Stimulated activated naive CD8-positive, alpha-beta T cell treated with anti-CD3 and anti-CD28 coated beads, Interleukin-15, Interleukin-2, amounts not matched to agents 100 U/mL and 50 U/mL, for 24 hours (primary cell): ENCODE data around the gene PLXNB1.
A peak's percentile ranks its signal among the peaks of the same experiment; 100 is the strongest.
"Not testable (repeated sequence)": the region's sequence is repeated elsewhere in the genome, so short reads cannot be mapped to it uniquely, and the experiment has no call there.

Experiments
- ATAC-seq: fragments of 150-1000 bp; cut with Tn5 transposase; one replicate; pipeline ENCODE4 v1.10.0; 2021
- DNase-seq: peaks from one replicate; pipeline ENCODE4 v3.0.0; 2021

PLXNB1 gene

GRCh38 chr3:48405971-48406370 is 23.9 kb downstream of the PLXNB1 start:
- DNase-seq = no peak
- no peak for ATAC-seq

- ATAC-seq = no peak
- DNase-seq = peak; percentile 2
Measured at GRCh38 chr3:48405343-48405881, 24.5 kb downstream of the PLXNB1 start.

GRCh38 chr3:48404440-48405342 is 25.2 kb downstream of the PLXNB1 start:
- DNase-seq (no peak), ATAC-seq (no peak)

- ATAC-seq = no peak
- no peak for DNase-seq
Measured at GRCh38 chr3:48403533-48404439, 26.1 kb downstream of the PLXNB1 start.

- ATAC-seq = no peak
- DNase-seq = no peak
Measured at GRCh38 chr3:48402907-48403306, 27.0 kb downstream of the PLXNB1 start.

GRCh38 chr3:48402281-48402732 is 27.6 kb downstream of the PLXNB1 start:
- ATAC-seq = no peak
- DNase-seq = no peak

- not testable (repeated sequence) for DNase-seq
Measured at GRCh38 chr3:48401434-48401901, 28.4 kb downstream of the PLXNB1 start.

GRCh38 chr3:48400824-48401433 is 29.0 kb downstream of the PLXNB1 start:
- ATAC-seq (no peak), DNase-seq (peak; percentile 50)

More at GRCh38 chr3:48401434-48401901, 28.4 kb downstream of the PLXNB1 start:
- ATAC-seq = not testable (repeated sequence)

GRCh38 chr3:48399387-48400172 is 30.3 kb downstream of the PLXNB1 start:
- no peak for DNase-seq
- no peak for ATAC-seq

GRCh38 chr3:48398701-48399386 is 31.0 kb downstream of the PLXNB1 start:
- ATAC-seq = no peak
- DNase-seq = no peak

GRCh38 chr3:48397767-48398681 is 31.9 kb downstream of the PLXNB1 start:
- DNase-seq (no peak), ATAC-seq (no peak)

- DNase-seq (no peak), ATAC-seq (no peak)
Measured at GRCh38 chr3:48395714-48396113, 34.2 kb downstream of the PLXNB1 start.

- no peak for DNase-seq
- peak; percentile 65 for ATAC-seq
Measured at GRCh38 chr3:48394391-48394790, 35.5 kb downstream of the PLXNB1 start.

- ATAC-seq = no peak
Measured at GRCh38 chr3:48388966-48389365, 40.9 kb downstream of the PLXNB1 start.

GRCh38 chr3:48387634-48388033 is 42.3 kb downstream of the PLXNB1 start:
- DNase-seq = no peak

More at GRCh38 chr3:48388966-48389365, 40.9 kb downstream of the PLXNB1 start:
- no peak for DNase-seq

GRCh38 chr3:48372862-48373435 is 56.9 kb downstream of the PLXNB1 start:
- ATAC-seq (no peak), DNase-seq (no peak)

More at GRCh38 chr3:48387634-48388033, 42.3 kb downstream of the PLXNB1 start:
- no peak for ATAC-seq

GRCh38 chr3:48372377-48372770 is 57.5 kb downstream of the PLXNB1 start:
- no peak for ATAC-seq
- DNase-seq = no peak

GRCh38 chr3:48371651-48372376 is 58.1 kb downstream of the PLXNB1 start, which contains the start of gene FBXW12:
Gene FBXW12, plus strand, starts transcription at chr3:48372219. Its CDS starts 549 bp downstream, at chr3:48372768.
- ATAC-seq = no peak
- DNase-seq = no peak
